Sigmoid colon (tissue), 4 donors: Measurements from ENCODE around the gene PSMD8.

Experiments used
- POLR2AphosphoS5 ChIP-seq, 4 donors: sonication (generic); formaldehyde crosslinking; IDR thresholded peaks; one replicate each; pipeline ENCODE4 v1.6.1; 2017; ENCODE audit warnings: antibody characterized with exemption in 4 of 4
- TF ChIP-seq, protein P1 (sequence below), 4 experiments: fragments of 450-650 bp in 3 of 4; fragments of 200-600 bp in 1 of 4; IDR thresholded peaks; one replicate each; pipeline ENCODE4 v1.5.1; 2016 to 2019; ENCODE audit warnings: antibody characterized with exemption in 4 of 4, mild to moderate bottlenecking in 3 of 4, moderate library complexity in 2 of 4

DNA sequence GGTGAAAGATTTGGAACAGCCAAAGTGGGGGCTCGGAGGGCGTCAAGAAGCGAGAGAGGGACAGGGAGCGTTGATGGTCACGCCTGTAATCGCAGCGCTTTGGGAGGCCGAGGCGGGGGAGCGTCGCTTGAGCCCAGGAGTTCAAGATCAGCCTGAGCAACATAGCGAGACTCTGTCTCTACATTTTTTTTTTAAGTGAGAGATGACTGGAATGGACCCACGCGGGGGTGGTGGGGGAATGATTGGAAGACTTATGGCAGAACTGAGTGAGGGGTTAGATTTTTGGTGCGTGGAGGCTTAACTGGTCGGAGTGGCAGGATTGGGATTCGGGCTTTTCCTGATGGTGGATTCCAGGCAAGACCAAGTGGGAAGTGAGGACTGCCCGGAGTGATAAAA lies 725 bp downstream of the PSMD8 start:
- no peak for TF ChIP-seq POLR2AphosphoS5 (IDR thresholded peaks at IDR 0.05)
- TF ChIP-seq, protein P1, sequence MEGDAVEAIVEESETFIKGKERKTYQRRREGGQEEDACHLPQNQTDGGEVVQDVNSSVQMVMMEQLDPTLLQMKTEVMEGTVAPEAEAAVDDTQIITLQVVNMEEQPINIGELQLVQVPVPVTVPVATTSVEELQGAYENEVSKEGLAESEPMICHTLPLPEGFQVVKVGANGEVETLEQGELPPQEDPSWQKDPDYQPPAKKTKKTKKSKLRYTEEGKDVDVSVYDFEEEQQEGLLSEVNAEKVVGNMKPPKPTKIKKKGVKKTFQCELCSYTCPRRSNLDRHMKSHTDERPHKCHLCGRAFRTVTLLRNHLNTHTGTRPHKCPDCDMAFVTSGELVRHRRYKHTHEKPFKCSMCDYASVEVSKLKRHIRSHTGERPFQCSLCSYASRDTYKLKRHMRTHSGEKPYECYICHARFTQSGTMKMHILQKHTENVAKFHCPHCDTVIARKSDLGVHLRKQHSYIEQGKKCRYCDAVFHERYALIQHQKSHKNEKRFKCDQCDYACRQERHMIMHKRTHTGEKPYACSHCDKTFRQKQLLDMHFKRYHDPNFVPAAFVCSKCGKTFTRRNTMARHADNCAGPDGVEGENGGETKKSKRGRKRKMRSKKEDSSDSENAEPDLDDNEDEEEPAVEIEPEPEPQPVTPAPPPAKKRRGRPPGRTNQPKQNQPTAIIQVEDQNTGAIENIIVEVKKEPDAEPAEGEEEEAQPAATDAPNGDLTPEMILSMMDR (IDR thresholded peaks at IDR 0.05), result no peak
